ENCODE measurements around the gene SERPINB12.
A peak's percentile ranks its signal among the peaks of the same experiment; 100 is the strongest.

SERPINB12 gene

GRCh38 chr18:63542069-63542468 is at the start of gene SERPINB12:
SERPINB12 (plus strand) TSS chr18:63542369; CDS start chr18:63556160, 13,791 bp downstream.
- no peak for DNase-seq (ENCODE audit: low read depth)

DNA sequence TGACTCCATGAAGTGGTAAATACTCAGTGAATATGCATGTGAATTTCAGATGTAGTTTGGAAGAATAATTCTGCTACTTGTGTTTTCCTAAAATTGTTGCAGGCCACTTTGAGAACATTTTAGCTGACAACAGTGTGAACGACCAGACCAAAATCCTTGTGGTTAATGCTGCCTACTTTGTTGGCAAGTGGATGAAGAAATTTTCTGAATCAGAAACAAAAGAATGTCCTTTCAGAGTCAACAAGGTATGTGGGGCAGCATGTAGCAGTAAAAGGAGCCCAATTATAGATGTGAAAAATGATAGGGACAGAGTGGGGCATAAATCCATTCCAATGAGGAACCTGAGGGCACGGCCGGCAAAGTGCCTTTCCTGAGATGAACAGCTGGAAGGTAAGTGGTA is 49.3 kb upstream of the SERPINB12 start:
- no peak for DNase-seq (ENCODE audit: low read depth)

DNA sequence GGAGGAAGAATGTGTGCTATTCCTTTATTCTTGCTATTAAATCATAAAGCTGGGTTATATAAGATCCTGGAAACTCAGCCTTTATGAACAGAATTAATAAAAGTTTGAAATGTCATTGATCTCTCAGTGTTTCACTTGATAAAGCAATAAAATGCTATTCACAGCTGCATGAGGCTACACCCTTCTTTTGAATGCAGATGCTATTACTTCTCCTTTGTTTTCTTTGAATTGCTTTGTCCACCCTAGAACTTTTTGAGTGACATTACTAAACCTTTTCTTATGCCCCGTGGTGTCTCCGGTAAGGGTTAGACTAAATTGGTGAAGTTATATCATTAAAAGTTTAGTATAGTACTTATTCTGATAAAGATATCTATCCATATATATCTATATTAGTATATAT is 46.5 kb upstream of the SERPINB12 start:
- DNase-seq (ENCODE audit: low read depth), result no peak

GRCh38 chr18:63505566-63506335 is 36.4 kb upstream of the SERPINB12 start:
- no peak for DNase-seq (ENCODE audit: low read depth)

- no peak for DNase-seq (ENCODE audit: low read depth)
Measured at GRCh38 chr18:63506336-63506646, 35.9 kb upstream of the SERPINB12 start.

- DNase-seq (ENCODE audit: low read depth), result no peak
Measured at GRCh38 chr18:63508596-63508995, 33.6 kb upstream of the SERPINB12 start.

GRCh38 chr18:63511285-63511684 is 30.9 kb upstream of the SERPINB12 start:
- DNase-seq (ENCODE audit: low read depth), result peak; percentile 20

- DNase-seq (ENCODE audit: low read depth), result no peak
Measured at GRCh38 chr18:63514326-63514725, 27.8 kb upstream of the SERPINB12 start.

GRCh38 chr18:63514888-63515678 is 27.1 kb upstream of the SERPINB12 start:
- DNase-seq (ENCODE audit: low read depth), result no peak

GRCh38 chr18:63515801-63516200 is 26.4 kb upstream of the SERPINB12 start:
- no peak for DNase-seq (ENCODE audit: low read depth)

- peak; percentile 52 for DNase-seq (ENCODE audit: low read depth)
Measured at GRCh38 chr18:63518178-63519012, 23.8 kb upstream of the SERPINB12 start.

- DNase-seq (ENCODE audit: low read depth), result no peak
Measured at GRCh38 chr18:63520053-63520685, 22.0 kb upstream of the SERPINB12 start.

DNA sequence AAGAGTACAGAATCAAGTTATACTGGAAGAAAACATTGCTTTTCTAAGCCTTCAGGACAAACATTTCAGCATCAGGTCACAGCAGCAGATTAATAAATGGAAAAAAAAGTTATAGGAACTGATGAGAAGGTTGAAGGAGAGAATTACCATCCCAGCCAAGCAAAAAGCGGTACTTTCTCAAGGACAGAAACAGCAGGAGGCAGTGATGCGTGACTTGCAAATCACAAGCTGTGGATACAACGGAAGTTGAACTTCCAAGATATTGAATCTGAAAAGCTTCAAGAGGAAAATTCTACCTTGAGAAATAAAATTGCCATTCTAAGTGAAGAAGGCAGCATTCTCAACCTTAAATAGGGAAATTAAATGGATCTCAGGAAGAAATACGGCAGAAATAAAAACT is 18.5 kb upstream of the SERPINB12 start:
- DNase-seq (ENCODE audit: low read depth), result no peak

GRCh38 chr18:63527251-63527650 is 14.9 kb upstream of the SERPINB12 start:
- no peak for DNase-seq (ENCODE audit: low read depth)

- DNase-seq (ENCODE audit: low read depth), result no peak
Measured at GRCh38 chr18:63528863-63529492, 13.2 kb upstream of the SERPINB12 start.

- DNase-seq (ENCODE audit: low read depth), result no peak
Measured at GRCh38 chr18:63532471-63532870, 9.7 kb upstream of the SERPINB12 start.

- DNase-seq (ENCODE audit: low read depth), result no peak
Measured at GRCh38 chr18:63534615-63535014, 7.6 kb upstream of the SERPINB12 start.

DNA sequence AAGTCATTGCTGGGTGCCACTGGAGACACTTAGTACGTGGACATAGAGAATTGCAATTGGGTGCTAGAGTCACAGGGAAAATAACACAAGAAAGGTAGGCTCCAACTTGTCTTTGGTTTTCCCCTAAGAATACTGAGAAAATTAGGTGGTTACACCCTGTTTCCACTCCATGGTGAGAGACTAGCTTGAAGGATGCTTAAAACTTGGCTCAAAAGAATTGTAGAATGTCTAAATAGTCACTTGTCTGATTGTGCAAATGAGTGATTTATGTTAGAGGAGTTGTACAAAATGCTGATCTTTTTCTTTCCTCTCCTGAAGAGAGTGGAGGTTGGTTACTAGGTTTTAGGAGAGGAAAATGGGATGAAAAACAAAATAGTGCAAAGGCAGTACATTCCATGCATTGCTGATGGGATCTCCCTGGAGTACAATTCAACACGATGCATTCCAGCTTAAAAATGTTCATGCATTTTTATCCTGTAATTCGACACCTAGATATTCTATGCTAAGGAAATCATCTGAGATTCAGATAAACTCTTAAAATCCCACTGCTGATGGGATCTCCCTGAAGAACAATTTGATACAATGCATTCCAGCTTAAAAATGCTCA is 2.2 kb upstream of the SERPINB12 start:
- no peak for DNase-seq (ENCODE audit: low read depth)

DNA sequence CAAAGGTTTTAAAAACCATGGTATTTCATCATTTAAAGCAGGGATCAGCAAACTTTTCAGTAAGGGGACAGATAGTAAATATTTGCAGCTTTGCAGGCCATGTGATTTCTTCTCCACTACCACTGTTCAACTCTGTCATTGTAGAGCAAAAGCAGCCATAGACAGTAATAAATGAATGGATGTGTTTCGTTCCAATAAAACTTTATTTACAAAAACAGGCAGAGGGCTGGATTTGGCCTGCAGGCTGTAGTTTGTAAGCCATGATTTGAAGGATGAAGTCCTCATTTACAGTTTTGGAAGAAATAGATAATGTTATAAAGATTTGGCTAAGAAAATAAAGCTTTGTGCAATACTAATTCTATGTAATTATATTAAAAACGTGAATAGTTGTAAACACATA is 1.8 kb downstream of the SERPINB12 start:
- DNase-seq (ENCODE audit: low read depth), result no peak

DNA sequence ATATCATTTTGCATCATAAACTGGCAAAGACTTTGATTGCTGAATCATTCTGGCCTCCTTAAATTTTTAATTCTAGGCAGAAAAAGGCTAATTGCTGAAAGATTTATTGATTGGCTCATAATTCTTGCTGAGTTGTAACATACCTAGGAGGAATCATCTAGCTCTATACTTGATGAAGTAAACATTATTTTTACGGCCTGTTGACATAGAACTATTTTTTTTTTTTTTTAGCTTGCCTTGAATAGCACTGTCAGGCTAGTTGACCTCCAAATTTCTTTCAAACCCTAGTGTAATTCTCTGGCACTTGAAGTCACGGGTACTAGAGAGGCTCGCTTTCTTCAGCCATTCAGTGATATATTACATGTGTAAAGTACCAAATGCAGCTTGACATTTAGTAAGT is 2.8 kb downstream of the SERPINB12 start:
- no peak for DNase-seq (ENCODE audit: low read depth)

DNA sequence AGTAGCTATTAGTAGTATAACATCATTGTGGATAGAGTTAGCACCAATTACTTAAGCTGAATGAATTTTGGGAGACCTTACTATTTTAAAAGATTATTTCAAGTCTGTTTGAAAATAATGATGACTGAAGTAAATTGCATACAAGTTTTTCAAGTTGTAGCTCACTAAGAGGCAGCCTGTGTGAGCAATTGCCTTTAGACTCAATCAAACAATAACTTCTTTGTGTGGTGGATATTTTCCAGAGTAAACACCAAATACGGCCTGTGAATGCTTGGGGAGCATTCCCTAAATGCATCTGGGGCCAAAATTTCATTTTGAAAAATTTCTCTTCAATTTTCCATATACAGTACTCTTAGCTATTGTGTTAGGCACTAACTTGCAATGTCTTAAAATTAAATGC is 7.9 kb downstream of the SERPINB12 start:
- no peak for DNase-seq (ENCODE audit: low read depth)

Measured in GM04504 (cell line).